GM18507 (cell line): ENCODE measurements around the gene DNER.
"Not testable (repeated sequence)": the region's sequence is repeated elsewhere in the genome, so short reads cannot be mapped to it uniquely, and the experiment has no call there.

Experiments
- DNase-seq: peaks from one replicate; pipeline ENCODE4 v3.0.0; 2011; ENCODE audit warnings: low read depth; ENCODE audit not compliant: insufficient read length; ENCODE audit errors: extremely low spot score
- FAIRE-seq: peaks from 2 replicates; lab custom pipeline; 2011; peaks lifted over from hg19 to GRCh38; lab: Jason Lieb, UNC

DNER gene, protein sequence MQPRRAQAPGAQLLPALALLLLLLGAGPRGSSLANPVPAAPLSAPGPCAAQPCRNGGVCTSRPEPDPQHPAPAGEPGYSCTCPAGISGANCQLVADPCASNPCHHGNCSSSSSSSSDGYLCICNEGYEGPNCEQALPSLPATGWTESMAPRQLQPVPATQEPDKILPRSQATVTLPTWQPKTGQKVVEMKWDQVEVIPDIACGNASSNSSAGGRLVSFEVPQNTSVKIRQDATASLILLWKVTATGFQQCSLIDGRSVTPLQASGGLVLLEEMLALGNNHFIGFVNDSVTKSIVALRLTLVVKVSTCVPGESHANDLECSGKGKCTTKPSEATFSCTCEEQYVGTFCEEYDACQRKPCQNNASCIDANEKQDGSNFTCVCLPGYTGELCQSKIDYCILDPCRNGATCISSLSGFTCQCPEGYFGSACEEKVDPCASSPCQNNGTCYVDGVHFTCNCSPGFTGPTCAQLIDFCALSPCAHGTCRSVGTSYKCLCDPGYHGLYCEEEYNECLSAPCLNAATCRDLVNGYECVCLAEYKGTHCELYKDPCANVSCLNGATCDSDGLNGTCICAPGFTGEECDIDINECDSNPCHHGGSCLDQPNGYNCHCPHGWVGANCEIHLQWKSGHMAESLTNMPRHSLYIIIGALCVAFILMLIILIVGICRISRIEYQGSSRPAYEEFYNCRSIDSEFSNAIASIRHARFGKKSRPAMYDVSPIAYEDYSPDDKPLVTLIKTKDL

DNA sequence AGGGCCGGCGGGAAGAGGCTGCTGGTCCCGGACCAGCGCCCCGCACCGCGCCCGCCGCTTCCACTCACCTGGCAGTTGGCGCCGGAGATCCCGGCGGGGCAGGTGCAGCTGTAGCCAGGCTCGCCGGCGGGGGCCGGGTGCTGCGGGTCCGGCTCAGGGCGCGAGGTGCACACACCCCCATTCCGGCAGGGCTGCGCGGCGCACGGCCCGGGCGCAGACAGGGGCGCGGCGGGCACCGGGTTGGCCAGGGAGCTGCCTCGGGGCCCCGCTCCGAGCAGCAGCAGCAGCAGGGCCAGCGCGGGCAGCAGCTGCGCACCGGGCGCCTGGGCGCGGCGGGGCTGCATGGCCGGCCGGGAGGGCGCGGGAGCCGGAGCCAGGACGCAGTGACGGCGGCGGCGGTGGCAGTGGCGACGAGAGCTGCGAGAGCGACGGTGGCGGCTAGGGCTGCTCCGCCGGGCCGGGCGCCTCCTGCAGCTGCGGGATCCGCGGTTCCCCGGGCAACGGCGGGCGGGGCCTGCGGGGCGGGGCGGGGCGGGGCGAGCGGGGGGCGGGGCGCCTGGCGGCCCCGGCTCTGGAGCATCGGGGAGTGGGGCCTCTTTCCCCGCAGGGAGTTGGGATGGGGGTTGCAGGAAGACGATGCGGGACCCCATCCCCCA, at the start of gene DNER:
Gene DNER (minus strand): TSS at position 476 of the 656 bp plus-strand sequence. CDS start 132 bp downstream, at position 344.
- FAIRE-seq (no peak), DNase-seq (peak; percentile 30)

- no peak for FAIRE-seq
- DNase-seq, result no peak
Observed at GRCh38 chr2:229761663-229762062, 47.3 kb upstream of the DNER start.

- not testable (repeated sequence) for FAIRE-seq, DNase-seq
Observed at GRCh38 chr2:229757462-229757861, 43.1 kb upstream of the DNER start.

- no peak for FAIRE-seq
Observed at GRCh38 chr2:229752970-229753729, 38.8 kb upstream of the DNER start.

GRCh38 chr2:229749779-229750178, 35.4 kb upstream of the DNER start:
- FAIRE-seq (no peak), DNase-seq (no peak)

More at GRCh38 chr2:229752970-229753729, 38.8 kb upstream of the DNER start:
- DNase-seq, result no peak

DNA sequence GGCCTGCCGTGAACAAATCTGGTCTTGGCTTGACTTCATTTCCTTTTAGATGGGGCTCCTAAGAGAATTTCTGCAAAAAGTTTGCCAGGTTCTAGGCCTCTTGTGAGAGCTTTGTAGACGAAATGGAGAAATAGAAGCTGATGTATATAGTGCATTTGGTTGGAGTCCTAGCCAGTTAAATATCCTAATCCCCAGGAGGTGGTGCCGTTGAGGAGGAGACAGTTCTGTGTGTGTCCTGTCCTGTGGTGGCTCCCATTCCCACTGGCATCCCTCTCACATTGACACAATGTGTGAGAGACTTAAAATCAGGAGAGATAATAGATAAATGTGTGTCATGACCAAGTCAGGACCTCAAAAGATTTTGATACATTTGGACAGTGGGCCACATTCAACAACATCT, 34.6 kb upstream of the DNER start:
- FAIRE-seq (no peak), DNase-seq (no peak)

- DNase-seq, FAIRE-seq: not testable (repeated sequence)
Observed at GRCh38 chr2:229742691-229743090, 28.3 kb upstream of the DNER start.

DNA sequence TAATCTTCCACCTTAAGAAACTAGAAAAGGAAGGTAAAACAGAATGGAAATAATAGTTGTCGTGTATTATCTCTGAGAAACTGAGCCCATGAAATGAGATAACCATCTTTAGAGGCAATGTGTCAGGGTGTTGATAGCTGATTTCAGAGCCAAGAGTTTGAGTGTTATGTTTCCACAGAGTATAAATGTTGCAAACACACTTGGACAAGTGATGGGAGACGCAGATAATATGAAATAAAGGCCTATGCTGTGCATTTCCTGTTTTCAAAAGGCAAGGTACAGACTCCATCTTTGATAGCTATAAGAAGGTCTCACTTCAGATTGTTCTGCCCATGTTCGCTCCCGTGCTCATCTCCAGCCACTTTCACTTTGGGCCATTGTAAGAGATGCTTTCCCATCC, 25.9 kb upstream of the DNER start:
- FAIRE-seq, result no peak
- DNase-seq, result no peak

GRCh38 chr2:229738024-229738625, 23.8 kb upstream of the DNER start:
- DNase-seq, result no peak
- no peak for FAIRE-seq

GRCh38 chr2:229734410-229734809, 20.1 kb upstream of the DNER start:
- DNase-seq, result no peak

DNA sequence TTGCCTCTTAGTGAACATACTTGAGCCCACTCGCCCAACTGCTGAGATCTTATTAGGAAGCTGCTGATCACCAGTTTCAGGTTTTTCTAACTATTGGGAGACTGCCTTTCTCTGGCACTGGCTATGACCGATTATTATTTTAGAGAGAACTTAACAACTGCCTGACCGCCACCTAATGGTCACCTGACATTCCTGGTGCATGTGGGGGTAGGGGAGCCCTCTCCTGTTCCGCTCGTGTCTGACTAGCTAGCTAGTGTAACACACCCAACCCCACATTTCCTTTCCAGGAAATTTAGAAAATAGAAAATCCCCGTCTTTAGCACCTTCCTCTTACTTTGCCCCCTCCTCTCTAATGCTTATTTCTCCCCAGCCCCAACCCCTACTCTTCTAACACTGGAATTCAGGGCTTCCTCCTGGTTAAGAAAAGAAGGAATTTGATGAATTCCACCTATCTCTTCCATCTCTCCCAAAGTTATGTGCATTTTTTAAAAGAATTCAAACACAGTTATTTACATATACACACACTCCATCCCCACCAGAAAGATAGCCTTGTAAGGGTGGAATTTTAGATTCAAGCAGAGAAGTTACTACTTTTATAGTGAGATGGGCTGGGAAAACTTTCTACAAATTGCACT, 19.4 kb upstream of the DNER start:
- no peak for DNase-seq
- FAIRE-seq, result no peak

More at GRCh38 chr2:229734410-229734809, 20.1 kb upstream of the DNER start:
- no peak for FAIRE-seq

GRCh38 chr2:229732897-229733296, 18.5 kb upstream of the DNER start:
- no peak for FAIRE-seq

GRCh38 chr2:229731916-229732315, 17.6 kb upstream of the DNER start:
- no peak for DNase-seq
- no peak for FAIRE-seq

More at GRCh38 chr2:229732897-229733296, 18.5 kb upstream of the DNER start:
- no peak for DNase-seq

- DNase-seq (no peak), FAIRE-seq (no peak)
Observed at GRCh38 chr2:229731363-229731762, 17.0 kb upstream of the DNER start.

GRCh38 chr2:229728370-229728769, 14.0 kb upstream of the DNER start:
- FAIRE-seq (no peak), DNase-seq (no peak)

GRCh38 chr2:229726643-229727042, 12.3 kb upstream of the DNER start:
- no peak for DNase-seq
- no peak for FAIRE-seq

- FAIRE-seq (no peak), DNase-seq (no peak)
Observed at GRCh38 chr2:229725716-229726574, 11.6 kb upstream of the DNER start.

- FAIRE-seq, DNase-seq: not testable (repeated sequence)
Observed at GRCh38 chr2:229723192-229723591, 8.8 kb upstream of the DNER start.
